ENCODE results near the gene CASP8. TPM values are rescaled to one million over a fixed set of nuclear protein-coding genes. Genes with fewer than 3 reads are reported as not detected.

CASP8 gene
- total and polyA plus RNA-seq, 2 of the 8 experiments (the other 6 are each of a cell fraction or from before 2014, with no cell fraction given), result 2.3 to 3.6 TPM

- WGBS, 2 experiments (ENCODE audit: extremely low coverage in 1 of 2, insufficient coverage in 1 of 2, insufficient read length in 1 of 2, insufficient replicate concordance in 2 of 2, low coverage in 1 of 2, low lambda C conversion rate in 2 of 2, missing lambda C conversion rate in 1 of 2), result 94% methylated on average over 5 of the region's 5 CpGs; no CpG with 5 or more reads in 1 of the 2 experiments
- POLR2A ChIA-PET (ENCODE audit: partially characterized antibody), result no interaction called here
These were observed 15.5 kb upstream of the CASP8 start for GRCh38 chr2:201244829-201245228.

More at GRCh38 chr2:201244829-201245228, 15.5 kb upstream of the CASP8 start:
- H3K9me3 ChIP-seq (ENCODE audit: insufficient read depth in 2 of 2, low read depth in 1 of 2, low read length in 1 of 2), result 0 out of 4 replicates have a peak, but pooled peaks cover 0 to 2% of the 10 kb centered on the region in 2 experiments
- H2BK20ac ChIP-seq (ENCODE audit: low read length), result no peak overlapping the region
- no peak overlapping the region for H2BK15ac ChIP-seq (ENCODE audit: low read length)
- DNase-seq (ENCODE audit: low read depth in 1 of 2, low spot score in 2 of 2) (peak in 1 of 2 experiments; percentile 32), FAIRE-seq (no peak)
- H3K4ac ChIP-seq (replicated peaks; ENCODE audit: insufficient read length, low read depth, low read length), result no peak overlapping the region
- H3K23ac ChIP-seq (ENCODE audit: insufficient read length), result no peak overlapping the region
- no peak overlapping the region for H2BK5ac ChIP-seq (ENCODE audit: low read depth, low read length)
- no peaks in the 10 kb centered on the region for H3K23me2 ChIP-seq (ENCODE audit: low read depth, low read length)
- no peak overlapping the region for H3K14ac ChIP-seq (ENCODE audit: insufficient read length)
- no peak overlapping the region for H3K56ac ChIP-seq (replicated peaks; ENCODE audit: insufficient read length, low read depth, low read length)
- no peak overlapping the region for H3K27ac ChIP-seq (ENCODE audit: low read depth, low read length)
- H4K91ac ChIP-seq (replicated peaks; ENCODE audit: insufficient read length, low read length), result no peak overlapping the region
- H3K27me3 ChIP-seq (replicated peaks in 1 of 4; ENCODE audit: control insufficient read depth in 3 of 4, extremely low read depth in 1 of 4, insufficient read depth in 3 of 4, low read length in 3 of 4), result no peaks in the 10 kb centered on the region
- no peak overlapping the region for H4K5ac ChIP-seq (ENCODE audit: insufficient read length, low read depth, low read length)
- H2AK5ac ChIP-seq (ENCODE audit: low read depth, low read length), result no peak overlapping the region
- no peaks in the 10 kb centered on the region for H3K79me2 ChIP-seq (ENCODE audit: control insufficient read depth in 1 of 2, insufficient read depth in 2 of 2, low read length in 2 of 2)
- H4K8ac ChIP-seq (ENCODE audit: extremely low read depth, insufficient read depth, low read length), result no peak overlapping the region
- no peak overlapping the region for H3K4me2 ChIP-seq (ENCODE audit: insufficient read depth in 1 of 2, low read depth in 2 of 2, low read length in 2 of 2)
- peaks cover 0 to under 1% of the 10 kb centered on the region in 2 experiments for H4K20me1 ChIP-seq (replicated peaks in 1 of 2; ENCODE audit: control insufficient read depth in 1 of 2, insufficient read depth in 2 of 2, low read length in 2 of 2)
- H3K4me1 ChIP-seq (replicated peaks in 1 of 4; ENCODE audit: control insufficient read depth in 3 of 4, insufficient read depth in 4 of 4, low read length in 3 of 4), result no peaks in the 10 kb centered on the region
- H3K9ac ChIP-seq (replicated peaks in 1 of 4; ENCODE audit: extremely low read depth in 1 of 4, low read depth in 3 of 4, low read length in 3 of 4), result no peak overlapping the region
- H2BK120ac ChIP-seq (replicated peaks; ENCODE audit: low read depth, low read length), result no peak overlapping the region
- no peak overlapping the region for H3K4me3 ChIP-seq (ENCODE audit: extremely low read depth in 1 of 4, insufficient read depth in 2 of 4, low read depth in 3 of 4, low read length in 4 of 4)
- no peaks in the 10 kb centered on the region; a peak in 1 of 8 replicates for H3K36me3 ChIP-seq (ENCODE audit: control insufficient read depth in 2 of 4, insufficient read depth in 4 of 4, low read length in 3 of 4)
- CTCF ChIA-PET (ENCODE audit: partially characterized antibody), result interaction anchor here (1.2 to 1.7 kb wide), 3 partner anchors 13 to 120 kb away, joined by 3 to 5 read pairs (median 5); no protein-coding TSS in a partner anchor
- no peak overlapping the region for H3K18ac ChIP-seq (ENCODE audit: extremely low read depth, low read length)
- no peak overlapping the region for H2AFZ ChIP-seq (ENCODE audit: low read length)
- no peaks in the 10 kb centered on the region for H3K79me1 ChIP-seq (ENCODE audit: low read depth, low read length)
- H2BK12ac ChIP-seq (ENCODE audit: low read depth, low read length), result no peak overlapping the region
- TF ChIP-seq POLR2AphosphoS5 (IDR thresholded peaks at IDR 0.05; ENCODE audit: low read depth, low read length) (no peak), SP1 (IDR thresholded peaks at IDR 0.05; ENCODE audit: low read depth, low read length) (no peak), SIN3A (conservative IDR thresholded peaks at IDR 0.05 in 1 of 2, IDR thresholded peaks at IDR 0.05 in 1 of 2; ENCODE audit: low read depth in 1 of 2, low read length in 2 of 2) (no peak), GABPA (IDR thresholded peaks at IDR 0.05; ENCODE audit: borderline replicate concordance, insufficient read depth, low read length) (no peak), ATF2 (IDR thresholded peaks at IDR 0.05; ENCODE audit: low read length) (no peak), EP300 (IDR thresholded peaks at IDR 0.05; ENCODE audit: borderline replicate concordance in 1 of 2, low read depth in 2 of 2, low read length in 2 of 2) (no peak)
